IMR-90 (cell line): ENCODE results near the gene AK2. TPM values are rescaled to one million over a fixed set of nuclear protein-coding genes. Genes with fewer than 3 reads are reported as not detected.

Source experiments
- ATAC-seq: fragments of 200-7000 bp; cut with Tn5 transposase; 2 replicates; pipeline ENCODE4 v1.9.1; 2020; ENCODE audit warnings: low read depth, mild to moderate bottlenecking, moderate library complexity
- BruUV-seq: library from RNA; stranded (reverse); fragments of 400-500 nt; replicated peaks from 2 replicates; lab custom pipeline; 2021; lab: Mats Ljungman, UMichigan
- CTCF ChIA-PET: fragments of 300-600 bp; formaldehyde crosslinking; extraction: SDS; loops from one replicate; lab custom pipeline; 2021; ENCODE audit warnings: antibody characterized with exemption; lab: Yijun Ruan, JAX
- POLR2A ChIA-PET: fragments of 300-600 bp; sonication (Branson Sonifier 250); formaldehyde crosslinking; loops from one replicate; lab custom pipeline; 2022; ENCODE audit warnings: antibody characterized with exemption; ENCODE audit not compliant: unreplicated experiment; lab: Charles Lee
- DNase-seq: peaks from one replicate; pipeline ENCODE4 v3.0.0; 2013
- H2AFZ ChIP-seq: replicated peaks from 2 replicates; pipeline ENCODE3; 2013; ENCODE audit warnings: low read length, mild to moderate bottlenecking; ENCODE audit not compliant: poor library complexity
- H2AK5ac ChIP-seq: 2 replicates; pipeline ENCODE4 v1.6.1; 2013; ENCODE audit warnings: low read depth, low read length, inconsistent platforms
- H2AK9ac ChIP-seq: replicated peaks from 2 replicates; pipeline ENCODE3; 2013; ENCODE audit warnings: mild to moderate bottlenecking, low read depth, low read length, moderate library complexity; ENCODE audit not compliant: poor library complexity
- H2BK120ac ChIP-seq: 2 replicates; pipeline ENCODE4 v1.6.1; 2013; ENCODE audit warnings: low read depth, low read length, inconsistent platforms
- H2BK15ac ChIP-seq: 3 replicates; pipeline ENCODE4 v1.6.1; 2013; ENCODE audit warnings: low read depth, low read length, inconsistent platforms
- H2BK20ac ChIP-seq: 2 replicates; pipeline ENCODE4 v1.6.1; 2013; ENCODE audit warnings: low read depth, mild to moderate bottlenecking, inconsistent platforms, low read length, moderate library complexity
- H2BK5ac ChIP-seq: 2 replicates; pipeline ENCODE4 v1.6.1; 2013; ENCODE audit warnings: mild to moderate bottlenecking, low read depth, low read length, inconsistent platforms; ENCODE audit not compliant: poor library complexity, severe bottlenecking
- H3K14ac ChIP-seq: replicated peaks from 2 replicates; pipeline ENCODE4 v1.6.1; 2013; ENCODE audit warnings: low read depth, low read length, inconsistent platforms
- H3K18ac ChIP-seq: 2 replicates; pipeline ENCODE4 v1.6.1; 2013; ENCODE audit warnings: low read depth, low read length, control low read depth
- H3K23ac ChIP-seq: 2 replicates; pipeline ENCODE4 v1.6.1; 2013; ENCODE audit warnings: low read depth, low read length, inconsistent platforms
- H3K27ac ChIP-seq: 2 replicates; pipeline ENCODE4 v1.5.1; 2013; ENCODE audit warnings: mild to moderate bottlenecking, control low read depth, low read length; ENCODE audit not compliant: insufficient read depth
- H3K27me3 ChIP-seq: 2 replicates; pipeline ENCODE4 v1.6.1; 2013; ENCODE audit warnings: low read length; ENCODE audit not compliant: control insufficient read depth, insufficient read depth
- H3K36me3 ChIP-seq: 2 replicates; pipeline ENCODE4 v1.6.1; 2013; ENCODE audit warnings: low read length, mixed read lengths; ENCODE audit not compliant: control insufficient read depth, insufficient read depth
- H3K4ac ChIP-seq: 2 replicates; pipeline ENCODE4 v1.6.1; 2013; ENCODE audit warnings: low read depth, low read length, inconsistent platforms
- H3K4me1 ChIP-seq: 2 replicates; pipeline ENCODE4 v1.6.1; 2013; ENCODE audit warnings: low read length, mixed read lengths; ENCODE audit not compliant: control insufficient read depth, insufficient read depth
- H3K4me2 ChIP-seq: 2 replicates; pipeline ENCODE4 v1.6.1; 2013; ENCODE audit warnings: low read depth, mild to moderate bottlenecking, control low read depth, low read length, moderate library complexity
- H3K4me3 ChIP-seq: 2 replicates; pipeline ENCODE4 v1.5.1; 2013; ENCODE audit warnings: low read depth, mild to moderate bottlenecking, control low read depth, low read length, moderate library complexity; ENCODE audit not compliant: insufficient read depth
- H3K56ac ChIP-seq: 2 replicates; pipeline ENCODE4 v1.6.1; 2013; ENCODE audit warnings: low read length, inconsistent platforms; ENCODE audit not compliant: insufficient read depth; ENCODE audit errors: extremely low read depth
- H3K79me1 ChIP-seq, 2 experiments: 2 replicates each; pipeline ENCODE4 v1.6.1; 2013; ENCODE audit warnings: low read length in 2 of 2, inconsistent platforms in 1 of 2, low read depth in 1 of 2
- H3K9ac ChIP-seq: 2 replicates; pipeline ENCODE4 v1.6.1; 2013; ENCODE audit warnings: low read depth, low read length, control low read depth
- H3K9me1 ChIP-seq: 2 replicates; pipeline ENCODE4 v1.6.1; 2013; ENCODE audit warnings: low read length, inconsistent platforms; ENCODE audit not compliant: insufficient read depth
- H3K9me3 ChIP-seq: 2 replicates; pipeline ENCODE4 v1.6.1; 2013; ENCODE audit warnings: low read length; ENCODE audit not compliant: control insufficient read depth, insufficient read depth
- H4K20me1 ChIP-seq: 2 replicates; pipeline ENCODE4 v1.6.1; 2013; ENCODE audit warnings: low read length, inconsistent platforms; ENCODE audit not compliant: insufficient read depth
- H4K5ac ChIP-seq: 2 replicates; pipeline ENCODE4 v1.6.1; 2013; ENCODE audit warnings: mild to moderate bottlenecking, low read depth, low read length, control low read depth
- H4K8ac ChIP-seq, 2 experiments: 2 replicates each; pipeline ENCODE4 v1.6.1; 2013; ENCODE audit warnings: low read depth in 2 of 2, low read length in 2 of 2, control low read depth in 1 of 2, inconsistent platforms in 1 of 2
- H4K91ac ChIP-seq: 2 replicates; pipeline ENCODE4 v1.6.1; 2013; ENCODE audit warnings: low read depth, low read length, inconsistent platforms; ENCODE audit not compliant: insufficient read depth
- BHLHE40 ChIP-seq: fragments of 150-350 bp; IDR thresholded peaks from 2 replicates; pipeline ENCODE4 v1.6.1; 2016; ENCODE audit warnings: mild to moderate bottlenecking, low read depth, low read length
- CEBPB ChIP-seq: IDR thresholded peaks from 2 replicates; pipeline ENCODE4 v1.6.1; 2012; ENCODE audit warnings: low read depth, low read length, improper control_type of control experiment
- CHD1 ChIP-seq: IDR thresholded peaks from 2 replicates; pipeline ENCODE4 v1.6.1; 2012; ENCODE audit warnings: low read depth, low read length, improper control_type of control experiment
- FOS ChIP-seq: fragments of 150-350 bp; IDR thresholded peaks from 2 replicates; pipeline ENCODE4 v1.6.1; 2016; ENCODE audit warnings: low read depth, low read length
- MAZ ChIP-seq: IDR thresholded peaks from 2 replicates; pipeline ENCODE4 v1.6.1; 2012; ENCODE audit warnings: low read depth, mild to moderate bottlenecking, low read length, improper control_type of control experiment, moderate library complexity, borderline replicate concordance
- MXI1 ChIP-seq: IDR thresholded peaks from 2 replicates; pipeline ENCODE4 v1.6.1; 2012; ENCODE audit warnings: low read depth, mild to moderate bottlenecking, low read length, moderate library complexity, borderline replicate concordance
- NFE2L2 ChIP-seq: fragments of 150-350 bp; IDR thresholded peaks from 2 replicates; pipeline ENCODE4 v1.6.1; 2016; ENCODE audit warnings: low read depth, mild to moderate bottlenecking, low read length
- POLR2A ChIP-seq: IDR thresholded peaks from 2 replicates; pipeline ENCODE4 v1.6.1; 2012; ENCODE audit warnings: mild to moderate bottlenecking, low read depth, low read length
- RAD21 ChIP-seq: IDR thresholded peaks from 2 replicates; pipeline ENCODE4 v1.6.1; 2012; ENCODE audit warnings: low read length, improper control_type of control experiment
- RCOR1 ChIP-seq: IDR thresholded peaks from 2 replicates; pipeline ENCODE4 v1.6.1; 2012; ENCODE audit warnings: mild to moderate bottlenecking, low read length, improper control_type of control experiment; ENCODE audit not compliant: insufficient replicate concordance
- RFX5 ChIP-seq: IDR thresholded peaks from 2 replicates; pipeline ENCODE4 v1.8.0; 2012; ENCODE audit warnings: low read depth, mild to moderate bottlenecking, low read length, moderate library complexity
- SMC3 ChIP-seq: fragments of 150-350 bp; IDR thresholded peaks from 2 replicates; pipeline ENCODE4 v1.6.1; 2016; ENCODE audit warnings: low read depth, mild to moderate bottlenecking, antibody characterized with exemption, low read length, moderate library complexity
- WGBS, 2 experiments: methylation state at CpG; one replicate each; pipeline versions ENCODE4 v1.1.5 to v1.1.7; 2013; ENCODE audit warnings: missing lambda C conversion rate in 2 of 2; ENCODE audit not compliant: insufficient read length in 1 of 2; ENCODE audit errors: extremely low coverage in 2 of 2; 5-methylcytosine and 5-hydroxymethylcytosine counted together
- dilution Hi-C: fragments of 300-500 bp; cut with HindIII; formaldehyde crosslinking; loops from one replicate; pipeline ENCODE4 v1.14.3; 2018; ENCODE audit warnings: low sequenced_read_pairs; ENCODE audit not compliant: unreplicated experiment
- in situ Hi-C: fragments of 300-500 bp; cut with MboI; formaldehyde crosslinking; loops from 3 replicates; pipeline ENCODE4 v1.14.3; 2019; ENCODE audit warnings: low sequenced_read_pairs, inconsistent platforms, mixed read lengths
- intact Hi-C: fragments of 100-400 bp; cut with micrococcal nuclease; formaldehyde crosslinking; loops from 2 replicates; pipeline ENCODE4 v1.10.0; 2022
- polyA plus RNA-seq, 3 experiments: library from polyadenylated mRNA; depleted of rRNA; stranded (reverse); fragments of >200 nt; gene quantifications; 2 replicates each; pipeline ENCODE4 v1.2.3, GENCODE V29; 2012; ENCODE audit warnings: low replicate concordance in 1 of 3
- total RNA-seq: library from RNA; depleted of rRNA; stranded (reverse); fragments of >200 nt; gene quantifications from 2 replicates; pipeline ENCODE4 v1.2.3, GENCODE V29; 2012
- TF ChIP-seq, protein P1 (sequence below): fragments of 150-350 bp; IDR thresholded peaks from 2 replicates; pipeline ENCODE4 v1.6.1; 2017; ENCODE audit warnings: mild to moderate bottlenecking, antibody characterized with exemption, low read length, low read depth
- TF ChIP-seq, protein P2 (sequence below): fragments of 150-350 bp; IDR thresholded peaks from 2 replicates; pipeline ENCODE4 v1.6.1; 2016; ENCODE audit warnings: low read depth, mild to moderate bottlenecking, low read length, moderate library complexity, borderline replicate concordance
- TF ChIP-seq, protein P3 (sequence below): conservative IDR thresholded peaks from 2 replicates; pipeline ENCODE4 v1.5.1; 2012; ENCODE audit warnings: mild to moderate bottlenecking, low read depth, low read length, improper control_type of control experiment

The AK2 gene
- total and polyA plus RNA-seq, 2 of the 4 experiments (the other 2 are of a cell fraction), result 118 to 203 TPM

DNA sequence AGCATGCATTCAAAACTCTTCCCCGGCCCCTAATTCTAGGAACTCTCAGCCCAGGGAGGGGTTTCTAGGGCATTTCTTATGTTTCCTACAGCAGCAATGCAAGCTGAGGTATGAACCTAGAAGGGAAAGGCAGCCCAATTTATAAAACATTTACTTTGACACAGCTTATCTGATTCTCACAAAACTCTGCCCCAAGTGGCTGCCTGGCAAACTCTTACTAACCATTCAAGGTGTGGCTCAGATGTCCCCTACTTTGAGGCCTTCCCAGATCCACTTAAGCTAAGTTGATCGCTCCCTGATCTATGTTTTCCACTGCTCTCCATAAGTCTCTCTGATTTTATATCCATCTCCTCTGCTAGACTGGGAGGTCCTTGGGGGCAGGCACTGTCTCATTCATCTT, 35.4 kb downstream of the AK2 start:
- no peak overlapping the region for H2AFZ ChIP-seq
- H4K20me1 ChIP-seq, result peaks cover 7% of the 10 kb centered on the region; the same call in 1 of the 2 replicates
- TF ChIP-seq RAD21 (no peak), BHLHE40 (no peak), CHD1 (no peak), MXI1 (no peak), MAZ (no peak), RFX5 (no peak), FOS (no peak), NFE2L2 (no peak), POLR2A (no peak), RCOR1 (no peak), SMC3 (no peak), CEBPB (no peak)
- TF ChIP-seq, protein P1, sequence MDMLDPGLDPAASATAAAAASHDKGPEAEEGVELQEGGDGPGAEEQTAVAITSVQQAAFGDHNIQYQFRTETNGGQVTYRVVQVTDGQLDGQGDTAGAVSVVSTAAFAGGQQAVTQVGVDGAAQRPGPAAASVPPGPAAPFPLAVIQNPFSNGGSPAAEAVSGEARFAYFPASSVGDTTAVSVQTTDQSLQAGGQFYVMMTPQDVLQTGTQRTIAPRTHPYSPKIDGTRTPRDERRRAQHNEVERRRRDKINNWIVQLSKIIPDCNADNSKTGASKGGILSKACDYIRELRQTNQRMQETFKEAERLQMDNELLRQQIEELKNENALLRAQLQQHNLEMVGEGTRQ, result no peak
- TF ChIP-seq, protein P2, sequence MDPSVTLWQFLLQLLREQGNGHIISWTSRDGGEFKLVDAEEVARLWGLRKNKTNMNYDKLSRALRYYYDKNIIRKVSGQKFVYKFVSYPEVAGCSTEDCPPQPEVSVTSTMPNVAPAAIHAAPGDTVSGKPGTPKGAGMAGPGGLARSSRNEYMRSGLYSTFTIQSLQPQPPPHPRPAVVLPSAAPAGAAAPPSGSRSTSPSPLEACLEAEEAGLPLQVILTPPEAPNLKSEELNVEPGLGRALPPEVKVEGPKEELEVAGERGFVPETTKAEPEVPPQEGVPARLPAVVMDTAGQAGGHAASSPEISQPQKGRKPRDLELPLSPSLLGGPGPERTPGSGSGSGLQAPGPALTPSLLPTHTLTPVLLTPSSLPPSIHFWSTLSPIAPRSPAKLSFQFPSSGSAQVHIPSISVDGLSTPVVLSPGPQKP, result no peak
- TF ChIP-seq, protein P3, sequence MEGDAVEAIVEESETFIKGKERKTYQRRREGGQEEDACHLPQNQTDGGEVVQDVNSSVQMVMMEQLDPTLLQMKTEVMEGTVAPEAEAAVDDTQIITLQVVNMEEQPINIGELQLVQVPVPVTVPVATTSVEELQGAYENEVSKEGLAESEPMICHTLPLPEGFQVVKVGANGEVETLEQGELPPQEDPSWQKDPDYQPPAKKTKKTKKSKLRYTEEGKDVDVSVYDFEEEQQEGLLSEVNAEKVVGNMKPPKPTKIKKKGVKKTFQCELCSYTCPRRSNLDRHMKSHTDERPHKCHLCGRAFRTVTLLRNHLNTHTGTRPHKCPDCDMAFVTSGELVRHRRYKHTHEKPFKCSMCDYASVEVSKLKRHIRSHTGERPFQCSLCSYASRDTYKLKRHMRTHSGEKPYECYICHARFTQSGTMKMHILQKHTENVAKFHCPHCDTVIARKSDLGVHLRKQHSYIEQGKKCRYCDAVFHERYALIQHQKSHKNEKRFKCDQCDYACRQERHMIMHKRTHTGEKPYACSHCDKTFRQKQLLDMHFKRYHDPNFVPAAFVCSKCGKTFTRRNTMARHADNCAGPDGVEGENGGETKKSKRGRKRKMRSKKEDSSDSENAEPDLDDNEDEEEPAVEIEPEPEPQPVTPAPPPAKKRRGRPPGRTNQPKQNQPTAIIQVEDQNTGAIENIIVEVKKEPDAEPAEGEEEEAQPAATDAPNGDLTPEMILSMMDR, result no peak
- no peak overlapping the region for H3K4ac ChIP-seq
- no peak overlapping the region for H2BK120ac ChIP-seq
- ChIA-PET CTCF (interaction anchor here (0.7 to 1.1 kb wide), 2 partner anchors 9 to 43 kb away, joined by 3 read pairs; no protein-coding TSS in a partner anchor), POLR2A (no interaction called here)
- no peaks in the 10 kb centered on the region for H3K27me3 ChIP-seq
- no peak overlapping the region for H4K91ac ChIP-seq
- no peak overlapping the region for H2BK5ac ChIP-seq
- in situ Hi-C loops, result no loop called here
- no peak overlapping the region for H4K8ac ChIP-seq
- no TSS peak for BruUV-seq
- no peak overlapping the region for H2AK9ac ChIP-seq
- no CpG with 5 or more reads among the region's 2 CpGs for WGBS, 2 experiments
- no peak overlapping the region for H3K4me3 ChIP-seq
- H2BK20ac ChIP-seq, result no peak overlapping the region
- peaks cover 31% of the 10 kb centered on the region for H3K4me1 ChIP-seq
- H3K14ac ChIP-seq, result no peak overlapping the region
- dilution Hi-C loops, result no loop called here
- no peak overlapping the region for H3K23ac ChIP-seq
- no peak overlapping the region for H2BK15ac ChIP-seq
- no peak overlapping the region for H3K18ac ChIP-seq
- no peak overlapping the region for H3K4me2 ChIP-seq
- H3K79me1 ChIP-seq, result peaks cover 2 to 34% of the 10 kb centered on the region in 2 experiments
- H3K9me1 ChIP-seq, result peaks cover 40% of the 10 kb centered on the region
- no peaks in the 10 kb centered on the region for H3K36me3 ChIP-seq
- H3K9me3 ChIP-seq, result no peaks in the 10 kb centered on the region
- DNase-seq (no peak), ATAC-seq (no peak)
- H2AK5ac ChIP-seq, result no peak overlapping the region
- intact Hi-C loops, result loop anchor here (5.0 kb wide), 1 partner anchor 56 kb away; no protein-coding TSS in a partner anchor
- no peak overlapping the region for H4K5ac ChIP-seq
- no peak overlapping the region for H3K9ac ChIP-seq
- H3K27ac ChIP-seq, result no peak overlapping the region
- no peak overlapping the region for H3K56ac ChIP-seq
